AG20443 (cell line): ENCODE data around the gene CLDND2.

Experiments used
- DNase-seq: peaks from one replicate; pipeline ENCODE4 v3.0.0; 2012; ENCODE audit warnings: low spot score, mixed read lengths

CLDND2 gene

GRCh38 chr19:51330366-51330765 is 38.4 kb downstream of the CLDND2 start:
- DNase-seq = no peak

GRCh38 chr19:51329411-51329810 is 39.4 kb downstream of the CLDND2 start:
- DNase-seq = no peak

- DNase-seq = peak; percentile 88
Measured at GRCh38 chr19:51327066-51328001, 41.5 kb downstream of the CLDND2 start.

GRCh38 chr19:51326216-51327065 is 42.4 kb downstream of the CLDND2 start:
- DNase-seq = no peak

- no peak for DNase-seq
Measured at GRCh38 chr19:51325161-51325976, 43.4 kb downstream of the CLDND2 start.

- DNase-seq = no peak
Measured at GRCh38 chr19:51324167-51324481, 44.7 kb downstream of the CLDND2 start.

GRCh38 chr19:51323481-51324166 is 45.2 kb downstream of the CLDND2 start:
- no peak for DNase-seq

- no peak for DNase-seq
Measured at GRCh38 chr19:51321799-51322198, 47.0 kb downstream of the CLDND2 start.

GRCh38 chr19:51320280-51320657 is 48.5 kb downstream of the CLDND2 start:
- DNase-seq = no peak

- no peak for DNase-seq
Measured at GRCh38 chr19:51319649-51320279, 49.0 kb downstream of the CLDND2 start.

GRCh38 chr19:51318687-51319648 is 49.8 kb downstream of the CLDND2 start:
- no peak for DNase-seq

- no peak for DNase-seq
Measured at GRCh38 chr19:51317968-51318367, 50.8 kb downstream of the CLDND2 start.

- no peak for DNase-seq
Measured at GRCh38 chr19:51317376-51317775, 51.4 kb downstream of the CLDND2 start.
